GM23338 (cell line): ENCODE data around the gene RSPH1.

Source experiments
- CREB1 ChIP-seq: fragments of 250-450 bp; sonication (Bioruptor Pico); IDR thresholded peaks from 2 replicates; pipeline ENCODE4 v1.5.0; 2020; ENCODE audit warnings: low read depth, mild to moderate bottlenecking, moderate library complexity
- EZH2 ChIP-seq: fragments of 200-600 bp; sonication (generic); IDR thresholded peaks from one replicate; pipeline ENCODE4 v1.8.0; 2017; ENCODE audit warnings: antibody characterized with exemption, mild to moderate bottlenecking, low read depth; ENCODE audit not compliant: unreplicated experiment
- EZH2phosphoT487 ChIP-seq: fragments of 200-600 bp; sonication (generic); IDR thresholded peaks from one replicate; pipeline ENCODE4 v1.8.1; 2018; ENCODE audit warnings: antibody characterized with exemption; ENCODE audit not compliant: unreplicated experiment
- JUNB ChIP-seq: IDR thresholded peaks from one replicate; pipeline ENCODE4 v1.6.1; 2016; ENCODE audit warnings: antibody characterized with exemption; ENCODE audit not compliant: unreplicated experiment
- NANOG ChIP-seq: IDR thresholded peaks from 2 replicates; pipeline ENCODE4 v1.6.1; 2016; ENCODE audit warnings: antibody characterized with exemption, borderline replicate concordance
- POLR2AphosphoS5 ChIP-seq: IDR thresholded peaks from 2 replicates; pipeline ENCODE4 v1.6.1; 2016; ENCODE audit warnings: antibody characterized with exemption, low read depth
- STAT1 ChIP-seq: IDR thresholded peaks from one replicate; pipeline ENCODE4 v1.6.1; 2016; ENCODE audit warnings: antibody characterized with exemption; ENCODE audit not compliant: unreplicated experiment
- TF ChIP-seq, protein P1 (sequence below), 2 experiments: fragments of 200-600 bp in 1 of 2; sonication (generic) in 1 of 2; conservative IDR thresholded peaks; 2 replicates each; pipeline versions ENCODE4 v1.5.1 to v1.6.1; 2016 to 2017; ENCODE audit warnings: antibody characterized with exemption in 2 of 2, low read depth in 2 of 2, mild to moderate bottlenecking in 2 of 2, moderate library complexity in 1 of 2
- TF ChIP-seq, protein P2 (sequence below): IDR thresholded peaks from one replicate; pipeline ENCODE4 v1.6.1; 2018; ENCODE audit warnings: antibody characterized with exemption; ENCODE audit not compliant: unreplicated experiment
- TF ChIP-seq, protein P3 (sequence below): fragments of 250-450 bp; sonication (Bioruptor Pico); IDR thresholded peaks from 2 replicates; pipeline ENCODE4 v1.5.0; 2020; ENCODE audit warnings: mild to moderate bottlenecking, moderate library complexity

DNA sequence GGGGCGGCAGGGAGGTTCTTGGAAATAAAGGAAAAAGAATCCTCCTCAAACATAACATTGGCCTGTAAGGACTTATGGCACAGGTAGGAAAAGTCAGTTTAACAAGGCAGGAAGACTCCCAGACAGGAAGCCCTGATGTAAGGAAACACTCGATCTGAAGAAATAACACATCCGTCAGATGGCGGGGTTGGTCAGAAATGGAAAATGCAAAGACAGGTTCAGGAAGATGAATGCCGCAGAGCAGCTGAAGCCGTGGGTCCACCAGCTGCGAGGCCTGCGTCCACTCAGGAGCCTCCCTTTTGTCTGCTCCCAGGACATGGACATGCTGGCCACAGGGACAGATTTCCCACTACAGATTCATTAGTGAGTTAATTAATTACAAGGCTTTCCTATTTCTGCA lies 3.8 kb downstream of the RSPH1 start:
- TF ChIP-seq, protein P1, sequence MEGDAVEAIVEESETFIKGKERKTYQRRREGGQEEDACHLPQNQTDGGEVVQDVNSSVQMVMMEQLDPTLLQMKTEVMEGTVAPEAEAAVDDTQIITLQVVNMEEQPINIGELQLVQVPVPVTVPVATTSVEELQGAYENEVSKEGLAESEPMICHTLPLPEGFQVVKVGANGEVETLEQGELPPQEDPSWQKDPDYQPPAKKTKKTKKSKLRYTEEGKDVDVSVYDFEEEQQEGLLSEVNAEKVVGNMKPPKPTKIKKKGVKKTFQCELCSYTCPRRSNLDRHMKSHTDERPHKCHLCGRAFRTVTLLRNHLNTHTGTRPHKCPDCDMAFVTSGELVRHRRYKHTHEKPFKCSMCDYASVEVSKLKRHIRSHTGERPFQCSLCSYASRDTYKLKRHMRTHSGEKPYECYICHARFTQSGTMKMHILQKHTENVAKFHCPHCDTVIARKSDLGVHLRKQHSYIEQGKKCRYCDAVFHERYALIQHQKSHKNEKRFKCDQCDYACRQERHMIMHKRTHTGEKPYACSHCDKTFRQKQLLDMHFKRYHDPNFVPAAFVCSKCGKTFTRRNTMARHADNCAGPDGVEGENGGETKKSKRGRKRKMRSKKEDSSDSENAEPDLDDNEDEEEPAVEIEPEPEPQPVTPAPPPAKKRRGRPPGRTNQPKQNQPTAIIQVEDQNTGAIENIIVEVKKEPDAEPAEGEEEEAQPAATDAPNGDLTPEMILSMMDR (conservative IDR thresholded peaks at IDR 0.05; ENCODE audit: low read depth in 2 of 2), result no peak
- no peak for TF ChIP-seq EZH2
- no peak for TF ChIP-seq POLR2AphosphoS5
- no peak for TF ChIP-seq EZH2phosphoT487
- TF ChIP-seq, protein P2, sequence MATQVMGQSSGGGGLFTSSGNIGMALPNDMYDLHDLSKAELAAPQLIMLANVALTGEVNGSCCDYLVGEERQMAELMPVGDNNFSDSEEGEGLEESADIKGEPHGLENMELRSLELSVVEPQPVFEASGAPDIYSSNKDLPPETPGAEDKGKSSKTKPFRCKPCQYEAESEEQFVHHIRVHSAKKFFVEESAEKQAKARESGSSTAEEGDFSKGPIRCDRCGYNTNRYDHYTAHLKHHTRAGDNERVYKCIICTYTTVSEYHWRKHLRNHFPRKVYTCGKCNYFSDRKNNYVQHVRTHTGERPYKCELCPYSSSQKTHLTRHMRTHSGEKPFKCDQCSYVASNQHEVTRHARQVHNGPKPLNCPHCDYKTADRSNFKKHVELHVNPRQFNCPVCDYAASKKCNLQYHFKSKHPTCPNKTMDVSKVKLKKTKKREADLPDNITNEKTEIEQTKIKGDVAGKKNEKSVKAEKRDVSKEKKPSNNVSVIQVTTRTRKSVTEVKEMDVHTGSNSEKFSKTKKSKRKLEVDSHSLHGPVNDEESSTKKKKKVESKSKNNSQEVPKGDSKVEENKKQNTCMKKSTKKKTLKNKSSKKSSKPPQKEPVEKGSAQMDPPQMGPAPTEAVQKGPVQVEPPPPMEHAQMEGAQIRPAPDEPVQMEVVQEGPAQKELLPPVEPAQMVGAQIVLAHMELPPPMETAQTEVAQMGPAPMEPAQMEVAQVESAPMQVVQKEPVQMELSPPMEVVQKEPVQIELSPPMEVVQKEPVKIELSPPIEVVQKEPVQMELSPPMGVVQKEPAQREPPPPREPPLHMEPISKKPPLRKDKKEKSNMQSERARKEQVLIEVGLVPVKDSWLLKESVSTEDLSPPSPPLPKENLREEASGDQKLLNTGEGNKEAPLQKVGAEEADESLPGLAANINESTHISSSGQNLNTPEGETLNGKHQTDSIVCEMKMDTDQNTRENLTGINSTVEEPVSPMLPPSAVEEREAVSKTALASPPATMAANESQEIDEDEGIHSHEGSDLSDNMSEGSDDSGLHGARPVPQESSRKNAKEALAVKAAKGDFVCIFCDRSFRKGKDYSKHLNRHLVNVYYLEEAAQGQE, result no peak
- no peak for TF ChIP-seq CREB1
- TF ChIP-seq NANOG, result no peak
- no peak for TF ChIP-seq JUNB
- no peak for TF ChIP-seq STAT1
- TF ChIP-seq, protein P3, sequence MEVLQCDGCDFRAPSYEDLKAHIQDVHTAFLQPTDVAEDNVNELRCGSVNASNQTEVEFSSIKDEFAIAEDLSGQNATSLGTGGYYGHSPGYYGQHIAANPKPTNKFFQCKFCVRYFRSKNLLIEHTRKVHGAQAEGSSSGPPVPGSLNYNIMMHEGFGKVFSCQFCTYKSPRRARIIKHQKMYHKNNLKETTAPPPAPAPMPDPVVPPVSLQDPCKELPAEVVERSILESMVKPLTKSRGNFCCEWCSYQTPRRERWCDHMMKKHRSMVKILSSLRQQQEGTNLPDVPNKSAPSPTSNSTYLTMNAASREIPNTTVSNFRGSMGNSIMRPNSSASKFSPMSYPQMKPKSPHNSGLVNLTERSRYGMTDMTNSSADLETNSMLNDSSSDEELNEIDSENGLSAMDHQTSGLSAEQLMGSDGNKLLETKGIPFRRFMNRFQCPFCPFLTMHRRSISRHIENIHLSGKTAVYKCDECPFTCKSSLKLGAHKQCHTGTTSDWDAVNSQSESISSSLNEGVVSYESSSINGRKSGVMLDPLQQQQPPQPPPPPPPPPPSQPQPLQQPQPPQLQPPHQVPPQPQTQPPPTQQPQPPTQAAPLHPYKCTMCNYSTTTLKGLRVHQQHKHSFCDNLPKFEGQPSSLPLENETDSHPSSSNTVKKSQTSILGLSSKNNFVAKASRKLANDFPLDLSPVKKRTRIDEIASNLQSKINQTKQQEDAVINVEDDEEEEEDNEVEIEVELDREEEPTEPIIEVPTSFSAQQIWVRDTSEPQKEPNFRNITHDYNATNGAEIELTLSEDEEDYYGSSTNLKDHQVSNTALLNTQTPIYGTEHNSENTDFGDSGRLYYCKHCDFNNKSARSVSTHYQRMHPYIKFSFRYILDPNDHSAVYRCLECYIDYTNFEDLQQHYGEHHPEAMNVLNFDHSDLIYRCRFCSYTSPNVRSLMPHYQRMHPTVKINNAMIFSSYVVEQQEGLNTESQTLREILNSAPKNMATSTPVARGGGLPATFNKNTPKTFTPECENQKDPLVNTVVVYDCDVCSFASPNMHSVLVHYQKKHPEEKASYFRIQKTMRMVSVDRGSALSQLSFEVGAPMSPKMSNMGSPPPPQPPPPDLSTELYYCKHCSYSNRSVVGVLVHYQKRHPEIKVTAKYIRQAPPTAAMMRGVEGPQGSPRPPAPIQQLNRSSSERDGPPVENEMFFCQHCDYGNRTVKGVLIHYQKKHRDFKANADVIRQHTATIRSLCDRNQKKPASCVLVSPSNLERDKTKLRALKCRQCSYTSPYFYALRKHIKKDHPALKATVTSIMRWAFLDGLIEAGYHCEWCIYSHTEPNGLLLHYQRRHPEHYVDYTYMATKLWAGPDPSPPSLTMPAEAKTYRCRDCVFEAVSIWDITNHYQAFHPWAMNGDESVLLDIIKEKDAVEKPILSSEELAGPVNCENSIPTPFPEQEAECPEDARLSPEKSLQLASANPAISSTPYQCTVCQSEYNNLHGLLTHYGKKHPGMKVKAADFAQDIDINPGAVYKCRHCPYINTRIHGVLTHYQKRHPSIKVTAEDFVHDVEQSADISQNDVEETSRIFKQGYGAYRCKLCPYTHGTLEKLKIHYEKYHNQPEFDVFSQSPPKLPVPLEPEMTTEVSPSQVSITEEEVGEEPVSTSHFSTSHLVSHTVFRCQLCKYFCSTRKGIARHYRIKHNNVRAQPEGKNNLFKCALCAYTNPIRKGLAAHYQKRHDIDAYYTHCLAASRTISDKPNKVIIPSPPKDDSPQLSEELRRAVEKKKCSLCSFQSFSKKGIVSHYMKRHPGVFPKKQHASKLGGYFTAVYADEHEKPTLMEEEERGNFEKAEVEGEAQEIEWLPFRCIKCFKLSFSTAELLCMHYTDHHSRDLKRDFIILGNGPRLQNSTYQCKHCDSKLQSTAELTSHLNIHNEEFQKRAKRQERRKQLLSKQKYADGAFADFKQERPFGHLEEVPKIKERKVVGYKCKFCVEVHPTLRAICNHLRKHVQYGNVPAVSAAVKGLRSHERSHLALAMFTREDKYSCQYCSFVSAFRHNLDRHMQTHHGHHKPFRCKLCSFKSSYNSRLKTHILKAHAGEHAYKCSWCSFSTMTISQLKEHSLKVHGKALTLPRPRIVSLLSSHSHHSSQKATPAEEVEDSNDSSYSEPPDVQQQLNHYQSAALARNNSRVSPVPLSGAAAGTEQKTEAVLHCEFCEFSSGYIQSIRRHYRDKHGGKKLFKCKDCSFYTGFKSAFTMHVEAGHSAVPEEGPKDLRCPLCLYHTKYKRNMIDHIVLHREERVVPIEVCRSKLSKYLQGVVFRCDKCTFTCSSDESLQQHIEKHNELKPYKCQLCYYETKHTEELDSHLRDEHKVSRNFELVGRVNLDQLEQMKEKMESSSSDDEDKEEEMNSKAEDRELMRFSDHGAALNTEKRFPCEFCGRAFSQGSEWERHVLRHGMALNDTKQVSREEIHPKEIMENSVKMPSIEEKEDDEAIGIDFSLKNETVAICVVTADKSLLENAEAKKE (CRISPR knock-in tag), result no peak
